SH-SY5Y (cell line): ENCODE measurements around the gene SLC12A5.

Experiments used
- GATA2 ChIP-seq: IDR thresholded peaks from 2 replicates; pipeline ENCODE4 v1.6.1; 2011; ENCODE audit warnings: mild to moderate bottlenecking, low read depth, low read length
- GATA3 ChIP-seq: IDR thresholded peaks from 2 replicates; pipeline ENCODE4 v1.6.1; 2011; ENCODE audit warnings: low read depth, mild to moderate bottlenecking, low read length, moderate library complexity

GRCh38 chr20:46070215-46070900 is 41.3 kb downstream of the SLC12A5 start:
- no peak for TF ChIP-seq GATA3
- TF ChIP-seq GATA2, result no peak
